ENCODE data around the gene INPP5F. TPM values are rescaled to one million over a fixed set of nuclear protein-coding genes. Genes with fewer than 3 reads are reported as not detected.
"Not testable (repeated sequence)": the region's sequence is repeated elsewhere in the genome, so short reads cannot be mapped to it uniquely, and the experiment has no call there.

The INPP5F gene
- total RNA-seq, 2 experiments from 2014 or later: 22.7 to 23.1 TPM

GRCh38 chr10:119759832-119760231 lies 34.0 kb downstream of the INPP5F start:
- ChIA-PET CTCF (interaction anchor here (1.8 kb wide), 1 partner anchor 9 kb away, joined by 4 read pairs; no protein-coding TSS in a partner anchor), POLR2A (no interaction called here)

- ChIA-PET CTCF (interaction anchor here (1.2 kb wide), 1 partner anchor 11 kb away, joined by 3 read pairs; no protein-coding TSS in a partner anchor), POLR2A (no interaction called here)
Observed at GRCh38 chr10:119761106-119761505, 35.3 kb downstream of the INPP5F start.

GRCh38 chr10:119762035-119762434 lies 36.2 kb downstream of the INPP5F start:
- CTCF ChIA-PET: interaction anchor here (1.0 kb wide), 1 partner anchor 65 kb away, joined by 4 read pairs; no protein-coding TSS in a partner anchor
- POLR2A ChIA-PET: no interaction called here

GRCh38 chr10:119762805-119763798 lies 37.3 kb downstream of the INPP5F start:
- CTCF ChIA-PET: interaction anchor here (1.0 kb wide), 1 partner anchor 66 kb away, joined by 4 read pairs; no protein-coding TSS in a partner anchor

GRCh38 chr10:119768455-119769094 lies 42.7 kb downstream of the INPP5F start:
- POLR2A ChIA-PET: no interaction called here

More at GRCh38 chr10:119762805-119763798, 37.3 kb downstream of the INPP5F start:
- POLR2A ChIA-PET: no interaction called here

GRCh38 chr10:119769886-119770285 lies 44.0 kb downstream of the INPP5F start:
- POLR2A ChIA-PET: no interaction called here
- CTCF ChIA-PET: no interaction called here

More at GRCh38 chr10:119768455-119769094, 42.7 kb downstream of the INPP5F start:
- CTCF ChIA-PET: no interaction called here

- POLR2A ChIA-PET: interaction anchor here (0.6 kb wide), 1 partner anchor 115 kb away, joined by 4 read pairs; no protein-coding TSS in a partner anchor
- CTCF ChIA-PET: interaction anchor here (1.0 kb wide), 1 partner anchor 14 kb away, joined by 3 read pairs; no protein-coding TSS in a partner anchor
Observed at GRCh38 chr10:119770928-119771327, 45.1 kb downstream of the INPP5F start.

GRCh38 chr10:119772334-119772733 lies 46.5 kb downstream of the INPP5F start:
- CTCF ChIA-PET: no interaction called here

GRCh38 chr10:119773041-119773440 lies 47.2 kb downstream of the INPP5F start:
- CTCF ChIA-PET, POLR2A ChIA-PET: not testable (repeated sequence)

More at GRCh38 chr10:119772334-119772733, 46.5 kb downstream of the INPP5F start:
- POLR2A ChIA-PET: no interaction called here

- POLR2A ChIA-PET: no interaction called here
- CTCF ChIA-PET: no interaction called here
Observed at GRCh38 chr10:119775529-119775928, 49.7 kb downstream of the INPP5F start.

GRCh38 chr10:119776536-119776935 lies 50.7 kb downstream of the INPP5F start:
- POLR2A ChIA-PET: no interaction called here
- CTCF ChIA-PET: interaction anchor here (0.6 kb wide), 1 partner anchor 53 kb away, joined by 3 read pairs; no protein-coding TSS in a partner anchor

- CTCF ChIA-PET: no interaction called here
- POLR2A ChIA-PET: no interaction called here
Observed at GRCh38 chr10:119777686-119778085, 51.8 kb downstream of the INPP5F start.

GRCh38 chr10:119778776-119779445 lies 53.1 kb downstream of the INPP5F start:
- ChIA-PET CTCF (no interaction called here), POLR2A (no interaction called here)

- ChIA-PET CTCF (no interaction called here), POLR2A (no interaction called here)
Observed at GRCh38 chr10:119780879-119781480, 55.1 kb downstream of the INPP5F start.

GRCh38 chr10:119781498-119781897 lies 55.6 kb downstream of the INPP5F start:
- ChIA-PET CTCF (no interaction called here), POLR2A (no interaction called here)

GRCh38 chr10:119782981-119783664 lies 57.3 kb downstream of the INPP5F start:
- ChIA-PET POLR2A (no interaction called here), CTCF (no interaction called here)

GRCh38 chr10:119783665-119784027 lies 57.8 kb downstream of the INPP5F start:
- ChIA-PET POLR2A (no interaction called here), CTCF (no interaction called here)

- CTCF ChIA-PET: interaction anchor here (0.7 kb wide), 1 partner anchor 138 kb away, joined by 3 read pairs; no protein-coding TSS in a partner anchor
Observed at GRCh38 chr10:119784340-119785067, 58.7 kb downstream of the INPP5F start.

More at GRCh38 chr10:119784340-119785067, 58.7 kb downstream of the INPP5F start:
- POLR2A ChIA-PET: no interaction called here
